KOPT-K1 (cell line): ENCODE data around the gene AFG3L2.
"Not testable (repeated sequence)": the region's sequence is repeated elsewhere in the genome, so short reads cannot be mapped to it uniquely, and the experiment has no call there.

ENCODE experiments used
- H3K27ac ChIP-seq: fragments of 200-600 bp; sonication (generic); 2 replicates; pipeline ENCODE4 v1.5.1; 2016; ENCODE audit warnings: antibody characterized with exemption, mild to moderate bottlenecking, low read depth, low read length; ENCODE audit not compliant: poor library complexity, severe bottlenecking
- H3K36me3 ChIP-seq: fragments of 200-600 bp; sonication (generic); 2 replicates; pipeline ENCODE4 v1.5.1; 2017; ENCODE audit warnings: antibody characterized with exemption, mild to moderate bottlenecking, low read length, moderate library complexity; ENCODE audit not compliant: insufficient read depth
- H3K9me3 ChIP-seq: fragments of 200-600 bp; sonication (generic); 2 replicates; pipeline ENCODE4 v1.5.1; 2017; ENCODE audit warnings: antibody characterized with exemption, low read length, mild to moderate bottlenecking; ENCODE audit not compliant: insufficient read depth, poor library complexity, severe bottlenecking

Gene AFG3L2

GRCh38 chr18:12406371-12407111 is 29.5 kb upstream of the AFG3L2 start:
- no peaks in the 10 kb centered on the region for H3K36me3 ChIP-seq
- H3K9me3 ChIP-seq, result no peaks in the 10 kb centered on the region
- no peak overlapping the region for H3K27ac ChIP-seq

GRCh38 chr18:12405066-12405465 is 28.0 kb upstream of the AFG3L2 start:
- Histone ChIP-seq H3K36me3 (no peaks in the 10 kb centered on the region), H3K27ac (no peak overlapping the region), H3K9me3 (no peaks in the 10 kb centered on the region)

GRCh38 chr18:12403601-12404506 is 26.8 kb upstream of the AFG3L2 start:
- Histone ChIP-seq H3K9me3 (no peaks in the 10 kb centered on the region), H3K27ac (no peak overlapping the region), H3K36me3 (no peaks in the 10 kb centered on the region)

GRCh38 chr18:12401881-12402280 is 24.9 kb upstream of the AFG3L2 start:
- Histone ChIP-seq H3K36me3 (no peaks in the 10 kb centered on the region), H3K27ac (no peak overlapping the region), H3K9me3 (no peaks in the 10 kb centered on the region)

- Histone ChIP-seq H3K36me3 (no peaks in the 10 kb centered on the region), H3K9me3 (no peaks in the 10 kb centered on the region), H3K27ac (no peak overlapping the region)
These were observed 22.2 kb upstream of the AFG3L2 start for GRCh38 chr18:12399231-12399630.

DNA sequence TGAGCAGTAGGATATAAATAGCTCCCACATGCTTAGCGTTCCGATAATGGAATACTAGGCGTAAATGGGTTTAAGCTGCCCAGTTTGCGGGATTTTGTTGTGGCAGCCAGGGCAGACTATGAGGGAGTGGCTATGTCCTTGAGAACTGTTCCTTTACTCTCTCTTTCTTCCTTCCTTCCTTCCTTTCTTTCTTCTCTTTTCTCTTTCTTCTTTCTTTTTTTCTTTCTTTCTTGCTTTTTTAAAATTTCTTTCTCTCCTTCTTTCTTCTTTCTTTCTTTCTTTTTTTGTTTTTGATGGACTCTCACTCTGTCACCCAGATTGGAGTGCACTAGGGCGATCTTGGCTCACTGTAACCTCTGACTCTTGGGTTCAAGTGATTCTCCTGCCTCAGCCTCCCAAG is 21.6 kb upstream of the AFG3L2 start:
- H3K36me3 ChIP-seq, result no peaks in the 10 kb centered on the region
- H3K9me3 ChIP-seq, result no peaks in the 10 kb centered on the region
- no peak overlapping the region for H3K27ac ChIP-seq

DNA sequence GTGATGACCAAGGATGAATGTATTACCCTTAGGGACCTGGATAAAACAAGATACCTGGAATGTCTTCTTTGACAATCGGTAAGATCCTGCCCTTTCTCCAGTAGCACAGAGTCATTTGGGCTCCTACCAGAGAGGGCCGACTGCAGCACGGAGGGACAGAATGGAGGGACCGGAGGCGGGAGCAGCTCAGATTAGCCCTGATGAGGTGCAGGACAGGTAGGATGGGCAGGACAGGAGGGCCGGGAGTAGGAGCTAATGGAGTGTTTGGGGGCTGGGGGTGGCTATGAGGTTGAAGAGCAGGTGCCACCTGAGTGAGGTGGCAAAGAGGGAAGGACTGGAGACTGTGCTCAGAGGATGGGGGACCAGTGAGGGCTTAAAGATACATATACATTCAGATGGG is 20.8 kb upstream of the AFG3L2 start:
- Histone ChIP-seq H3K36me3 (no peaks in the 10 kb centered on the region), H3K27ac (no peak overlapping the region), H3K9me3 (no peaks in the 10 kb centered on the region)

- Histone ChIP-seq H3K27ac (no peak overlapping the region), H3K36me3 (no peaks in the 10 kb centered on the region), H3K9me3 (no peaks in the 10 kb centered on the region)
These were observed 20.2 kb upstream of the AFG3L2 start for GRCh38 chr18:12397254-12397653.

- Histone ChIP-seq H3K9me3 (no peaks in the 10 kb centered on the region), H3K27ac (no peak overlapping the region), H3K36me3 (no peaks in the 10 kb centered on the region)
These were observed 17.4 kb upstream of the AFG3L2 start for GRCh38 chr18:12394428-12394827.

DNA sequence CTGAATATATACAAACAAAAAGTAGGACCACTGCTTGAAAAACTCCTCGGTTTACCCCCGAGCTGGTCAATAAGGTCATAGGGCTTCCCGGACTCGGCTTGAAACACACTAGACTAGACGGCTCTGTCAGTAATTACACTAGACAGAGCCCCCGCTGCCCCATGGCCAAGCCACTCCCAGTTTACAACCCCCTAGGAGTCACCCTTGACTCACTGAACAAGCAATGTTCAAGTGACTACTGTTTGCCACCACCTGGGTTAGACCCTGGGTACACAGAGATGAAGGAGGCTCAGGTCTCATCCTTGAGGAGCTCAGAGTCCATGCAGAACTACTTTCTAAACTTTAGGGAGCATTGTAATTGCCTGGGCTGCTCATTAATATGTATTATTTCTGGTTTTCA is 17.0 kb upstream of the AFG3L2 start:
- H3K9me3 ChIP-seq, result no peaks in the 10 kb centered on the region
- no peaks in the 10 kb centered on the region for H3K36me3 ChIP-seq
- H3K27ac ChIP-seq, result no peak overlapping the region

DNA sequence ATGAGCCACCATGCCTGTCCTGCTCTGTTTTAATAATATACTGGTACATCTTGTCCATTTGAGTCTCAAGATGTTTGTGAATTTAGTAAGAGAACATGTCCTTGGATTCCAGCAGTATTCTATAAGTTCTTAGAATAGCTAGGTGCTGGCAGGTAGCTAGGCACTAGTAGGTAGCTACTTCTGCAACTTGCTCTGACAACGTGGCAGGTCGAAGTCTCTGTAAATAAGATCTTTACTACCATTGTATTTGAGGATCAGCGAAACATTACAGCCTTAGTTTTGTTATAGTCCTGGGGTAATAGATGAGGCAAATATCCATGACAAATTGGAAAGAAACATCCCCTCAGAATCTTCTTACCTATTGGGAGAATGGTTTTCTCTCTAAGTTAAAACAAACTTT is 16.5 kb upstream of the AFG3L2 start:
- Histone ChIP-seq H3K36me3 (no peaks in the 10 kb centered on the region), H3K9me3 (no peaks in the 10 kb centered on the region), H3K27ac (no peak overlapping the region)

DNA sequence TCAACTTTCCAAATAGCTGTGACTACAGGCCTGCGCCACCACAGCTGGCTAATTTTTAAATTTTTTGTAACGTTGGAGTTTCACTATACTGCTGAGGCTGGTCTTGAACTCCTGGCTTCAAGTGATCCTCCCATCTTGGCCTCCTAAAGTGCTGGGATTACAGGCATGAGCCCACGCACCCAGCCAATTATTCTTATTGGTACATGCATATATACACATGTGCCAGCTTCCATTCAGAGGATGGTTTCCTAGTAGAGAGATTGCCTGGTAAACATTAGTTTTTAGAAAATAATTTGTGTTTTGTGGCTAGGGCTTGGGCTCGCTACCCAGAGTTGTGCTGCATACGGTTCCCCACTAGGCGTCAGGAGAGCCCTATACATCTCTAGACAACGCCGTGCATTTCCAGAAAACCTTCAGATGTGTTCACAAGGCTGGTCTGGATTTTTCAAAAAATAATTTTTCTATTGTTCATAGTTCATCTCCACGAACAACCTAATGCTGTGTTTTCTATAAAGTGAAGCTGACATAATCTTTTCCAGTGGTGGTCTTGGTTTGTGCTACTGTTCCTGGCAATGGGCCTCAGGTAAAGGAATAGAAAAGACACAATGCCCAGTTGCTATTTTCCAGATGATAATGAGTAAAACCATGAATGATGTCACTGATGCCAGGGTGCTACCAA is 14.6 kb upstream of the AFG3L2 start:
- Histone ChIP-seq H3K9me3 (no peaks in the 10 kb centered on the region), H3K27ac (no peak overlapping the region), H3K36me3 (no peaks in the 10 kb centered on the region)

- Histone ChIP-seq H3K9me3 (no peaks in the 10 kb centered on the region), H3K27ac (no peak overlapping the region), H3K36me3 (no peaks in the 10 kb centered on the region)
These were observed 11.4 kb upstream of the AFG3L2 start for GRCh38 chr18:12388442-12388841.

DNA sequence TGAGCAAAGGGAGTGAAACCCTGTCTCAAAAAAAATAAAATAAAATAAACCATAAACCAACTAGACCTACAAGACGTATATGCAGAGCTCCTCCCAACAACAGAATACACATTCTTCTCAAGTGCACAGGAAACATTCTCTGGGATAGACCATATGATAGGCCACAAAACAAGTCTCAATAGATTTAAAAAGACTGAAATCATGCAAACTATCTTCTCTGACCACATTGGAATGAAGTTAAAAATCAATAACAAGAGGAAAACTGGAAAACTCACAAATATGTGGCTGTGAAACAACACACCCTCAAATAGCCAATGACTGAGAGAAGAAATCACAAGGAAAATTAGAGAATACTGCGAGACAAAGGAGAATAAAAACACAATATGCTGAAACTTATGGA is 7.2 kb upstream of the AFG3L2 start:
- Histone ChIP-seq H3K36me3 (no peaks in the 10 kb centered on the region), H3K27ac (no peak overlapping the region), H3K9me3 (no peaks in the 10 kb centered on the region)

GRCh38 chr18:12383759-12384158 is 6.7 kb upstream of the AFG3L2 start:
- not testable (repeated sequence) for H3K36me3 ChIP-seq, H3K27ac ChIP-seq, H3K9me3 ChIP-seq
